ENCODE data around the gene SDE2. TPM values are rescaled to one million over a fixed set of nuclear protein-coding genes. Genes with fewer than 3 reads are reported as not detected.
"Not testable (repeated sequence)": the region's sequence is repeated elsewhere in the genome, so short reads cannot be mapped to it uniquely, and the experiment has no call there.

SDE2 gene
- polyA plus RNA-seq, 5 donors: 17.4 to 25.3 (median 22.8) TPM

- not testable (repeated sequence) for DNase-seq
Observed at GRCh38 chr1:226007126-226007892, 8.2 kb upstream of the SDE2 start.

DNA sequence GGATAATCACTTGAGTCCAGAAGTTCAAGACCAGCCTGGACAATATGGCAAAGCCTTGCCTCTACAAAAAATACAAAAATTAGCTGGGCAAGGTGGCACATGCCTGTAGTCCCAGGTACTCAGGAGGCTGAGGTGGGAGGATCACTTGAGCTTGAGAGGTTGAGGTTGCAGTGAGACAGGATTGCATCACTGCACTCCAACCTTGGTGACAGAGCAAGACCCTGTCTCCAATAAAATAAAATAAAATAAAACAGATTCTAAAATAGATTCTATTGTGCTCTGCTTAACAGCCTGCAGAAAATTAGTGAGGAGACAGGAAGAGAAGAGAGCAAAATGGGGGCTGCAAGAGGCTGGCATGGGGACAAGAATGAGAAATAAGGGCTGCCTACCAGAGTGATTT lies 7.5 kb upstream of the SDE2 start:
- no peak for DNase-seq

- DNase-seq: no peak
Observed at GRCh38 chr1:226004396-226004795, 5.3 kb upstream of the SDE2 start.

GRCh38 chr1:226003502-226004170 lies 4.5 kb upstream of the SDE2 start:
- DNase-seq: no peak

DNA sequence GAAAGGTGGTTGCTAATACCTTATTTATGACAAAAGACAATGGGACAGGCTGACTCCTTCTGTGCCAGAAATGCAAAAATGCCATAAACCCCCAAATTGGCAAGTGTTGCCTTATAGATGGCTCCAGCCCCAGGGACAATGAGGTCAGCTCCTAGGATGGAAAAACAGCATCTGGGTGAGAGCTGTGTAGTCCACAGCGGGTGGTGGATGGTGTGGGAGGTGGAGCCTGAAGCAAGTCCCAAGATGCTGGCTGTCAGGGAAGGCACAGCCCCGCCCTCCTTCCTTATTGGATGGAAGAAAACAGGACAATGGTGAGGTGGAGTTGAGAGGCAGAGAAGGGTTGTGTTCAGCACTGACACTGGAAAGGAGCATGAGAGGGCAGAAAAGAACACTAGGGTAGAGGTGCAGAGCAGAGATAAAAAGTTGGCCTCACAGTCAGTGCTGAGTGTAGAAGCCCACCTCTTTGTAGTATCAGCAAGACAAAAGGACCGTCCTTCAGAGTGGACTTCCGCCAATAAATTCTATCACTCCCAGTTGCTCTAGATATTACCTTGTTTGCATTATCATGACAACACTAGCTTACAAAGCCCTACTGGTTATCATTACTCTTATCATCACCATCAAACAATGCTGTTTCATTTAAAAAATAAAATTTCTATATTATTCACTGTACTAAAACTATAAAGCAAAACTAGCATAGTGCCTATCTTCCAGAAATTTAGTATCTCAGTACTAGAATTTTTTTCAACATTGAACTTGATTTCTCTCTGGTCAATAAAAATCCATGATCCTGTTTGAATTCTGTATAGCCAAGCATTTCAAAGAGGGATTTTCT lies 3.7 kb upstream of the SDE2 start:
- no peak for DNase-seq

- DNase-seq: peak; percentile 45 to 58
Observed at GRCh38 chr1:226001963-226002666, 3.0 kb upstream of the SDE2 start.

- no peak for DNase-seq
Observed at GRCh38 chr1:226001088-226001487, 1.9 kb upstream of the SDE2 start.

- DNase-seq: not testable (repeated sequence)
Observed at GRCh38 chr1:226000493-226001081, 1.4 kb upstream of the SDE2 start.

GRCh38 chr1:225999912-226000337 lies 782 bp upstream of the SDE2 start:
- peak; percentile 34 to 50 for DNase-seq

GRCh38 chr1:225998560-225999226 lies 450 bp downstream of the SDE2 start:
- DNase-seq: peak in 1 of 2 donors; percentile 17

DNA sequence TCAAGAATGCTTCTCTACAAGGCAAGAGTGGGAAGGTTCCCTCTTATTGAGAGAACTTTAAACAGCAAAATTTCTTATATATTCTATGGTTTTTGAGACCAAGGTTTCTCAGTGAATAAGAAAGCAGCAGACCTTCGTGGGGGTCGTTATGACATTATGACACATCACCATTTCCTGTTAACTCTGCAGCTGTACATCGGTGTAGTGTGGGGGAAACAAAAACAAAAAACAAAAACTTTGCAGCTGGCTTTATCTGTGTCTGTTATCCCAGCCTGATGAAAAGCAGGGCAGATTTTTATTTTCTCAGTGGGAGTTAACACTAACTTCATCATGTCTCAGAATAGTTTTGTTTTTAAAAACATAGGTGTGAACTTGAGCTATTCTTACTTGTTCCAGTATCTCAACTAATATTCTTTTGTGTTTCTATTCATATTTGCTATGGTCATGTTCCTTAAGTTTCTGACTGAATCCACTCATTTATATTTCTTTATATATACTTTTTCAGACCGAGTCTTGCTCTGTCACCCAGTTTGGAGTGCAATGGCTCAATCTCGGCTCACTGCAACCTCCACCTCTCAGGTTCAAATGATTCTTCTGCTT lies 2.1 kb downstream of the SDE2 start:
- DNase-seq: no peak

- DNase-seq: no peak
Observed at GRCh38 chr1:225995919-225996864, 3.0 kb downstream of the SDE2 start.

- no peak for DNase-seq
Observed at GRCh38 chr1:225990705-225991464, 8.3 kb downstream of the SDE2 start.

DNA sequence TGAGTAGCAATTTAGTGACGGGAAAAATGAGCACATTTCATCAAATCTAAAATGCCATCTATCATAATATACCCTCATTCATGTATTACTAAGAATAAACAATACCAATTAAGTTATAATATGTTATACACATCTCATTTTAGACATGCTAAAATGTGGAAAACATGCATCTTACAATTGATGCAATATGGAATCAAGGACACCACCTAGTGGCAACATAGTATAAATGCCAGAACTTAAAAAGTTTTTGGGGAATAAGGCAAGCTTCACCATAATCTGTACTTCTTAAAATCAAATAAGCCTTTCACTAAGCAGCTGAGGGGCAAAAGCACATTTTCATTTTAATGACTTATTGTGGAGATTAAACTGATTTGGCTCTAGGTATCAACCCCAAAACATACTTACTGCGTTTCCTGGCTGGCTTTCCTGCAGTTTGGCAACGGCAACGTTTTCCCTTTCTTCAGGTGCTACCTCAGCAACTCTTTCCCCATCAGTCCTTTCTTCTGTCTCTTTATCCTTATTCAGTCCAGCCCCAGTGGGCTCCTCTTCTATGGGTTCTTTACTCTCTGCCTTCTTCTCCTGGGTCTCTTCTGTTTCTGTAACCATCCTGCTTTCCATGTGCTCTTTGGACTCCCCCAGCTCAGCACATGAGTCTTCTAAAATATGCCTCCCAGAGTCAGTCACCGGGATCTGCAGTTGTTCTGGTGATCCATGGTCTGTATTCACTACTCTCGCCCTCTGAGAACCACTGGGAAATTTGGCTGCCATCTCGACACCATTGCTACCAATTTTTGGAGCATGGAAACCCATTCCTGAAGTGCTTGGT lies 11.4 kb downstream of the SDE2 start:
- DNase-seq: peak in 1 of 2 donors; percentile 36

DNA sequence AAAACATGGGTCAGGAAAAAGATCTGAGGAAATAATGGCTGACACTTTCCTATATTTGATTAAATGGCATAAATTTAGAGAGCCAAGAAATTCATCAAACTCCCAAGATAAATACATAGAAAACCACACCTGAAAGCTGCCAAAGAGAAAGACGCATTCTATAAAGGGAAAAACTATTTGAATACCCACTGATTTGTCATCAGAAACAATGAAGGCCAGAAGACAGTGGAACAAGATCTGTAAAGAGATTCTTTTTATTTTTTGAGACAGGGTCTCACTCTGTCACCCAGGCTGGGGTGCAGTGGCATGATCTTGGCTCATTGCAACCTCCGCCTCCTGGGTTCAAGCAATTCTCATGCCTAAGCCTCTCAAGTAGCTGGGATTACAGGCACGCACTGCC lies 17.4 kb downstream of the SDE2 start:
- DNase-seq: no peak

DNA sequence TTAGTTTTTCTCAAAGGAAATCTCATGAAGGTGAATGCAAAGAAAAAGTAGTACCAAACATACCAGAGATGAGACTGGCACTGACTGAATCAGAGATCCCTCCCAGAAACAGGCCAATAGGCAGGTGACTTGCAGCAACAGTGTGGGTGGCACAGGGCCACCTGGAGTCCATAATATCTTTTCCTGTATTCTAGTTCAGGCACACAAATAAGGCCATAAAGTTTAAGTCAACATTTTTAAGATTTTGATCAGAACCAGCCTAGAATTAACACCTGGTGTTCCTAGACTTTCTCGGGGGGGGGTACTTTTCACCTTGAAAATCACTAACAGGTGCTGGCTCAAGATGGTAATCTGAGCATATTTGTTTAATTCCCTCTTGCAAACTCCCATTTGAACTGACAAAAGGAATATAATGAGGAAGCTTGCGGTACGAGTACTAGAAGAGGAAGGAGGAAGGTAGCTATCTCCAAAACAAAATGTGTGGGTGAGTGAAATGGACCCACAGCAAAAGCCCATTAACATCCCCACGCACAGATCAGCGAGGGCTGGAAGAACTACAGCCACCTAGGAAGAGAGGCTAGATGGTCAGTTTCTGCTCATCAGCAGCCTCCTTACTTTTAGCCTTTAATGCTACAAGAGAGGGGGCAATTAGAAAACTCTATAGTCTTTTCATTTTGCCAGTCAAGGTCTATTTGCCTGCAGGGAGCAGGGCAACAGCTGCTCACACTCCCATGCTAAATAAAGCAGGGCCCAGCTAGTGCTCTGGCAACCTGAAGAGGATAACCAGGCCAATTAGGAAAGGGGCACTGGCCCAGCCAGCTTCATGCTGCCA lies 18.9 kb downstream of the SDE2 start:
- no peak for DNase-seq

All from right lung (tissue), 5 donors.